ENCODE measurements around the gene GALNT3. TPM values are rescaled to one million over a fixed set of nuclear protein-coding genes. Genes with fewer than 3 reads are reported as not detected.
A peak's percentile ranks its signal among the peaks of the same experiment; 100 is the strongest.

The GALNT3 gene
- total RNA-seq, 1 experiment from 2014 or later, result 33.1 TPM

DNA sequence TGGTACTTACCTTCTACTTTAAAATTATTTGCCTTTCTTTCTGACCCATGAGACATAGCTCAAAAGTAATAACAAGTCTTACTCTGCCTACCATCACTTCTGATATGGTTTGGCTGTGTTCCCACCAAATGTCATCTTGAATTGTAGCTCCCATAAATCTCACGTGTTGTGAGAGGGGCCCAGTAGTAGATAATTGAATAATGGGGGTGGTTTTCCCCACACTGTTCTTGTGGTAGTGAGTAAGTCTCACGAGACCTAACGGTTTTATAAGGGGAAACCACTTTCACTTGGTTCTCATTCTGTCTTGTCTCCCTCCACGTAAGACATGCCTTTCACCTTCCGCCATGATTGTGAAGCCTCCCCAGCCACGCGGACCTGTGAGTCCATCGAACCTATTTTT is 47.5 kb downstream of the GALNT3 start:
- H4K20me1 ChIP-seq (ENCODE audit: insufficient read depth), result no peaks in the 10 kb centered on the region
- H3K4me1 ChIP-seq (replicated peaks; ENCODE audit: insufficient read depth), result no peaks in the 10 kb centered on the region
- no peak overlapping the region for H3K27ac ChIP-seq
- peaks cover 8% of the 10 kb centered on the region; the same call in 1 of the 2 replicates for H3F3A ChIP-seq (ENCODE audit: insufficient read depth, low read depth)
- BruUV-seq (replicated peaks), result no TSS peak
- no peaks in the 10 kb centered on the region for H3K9me2 ChIP-seq (ENCODE audit: insufficient read depth)
- intact Hi-C loops (cut with micrococcal nuclease; ENCODE audit: unreplicated experiment), result no loop called here
- no peaks in the 10 kb centered on the region for H3K9me3 ChIP-seq (ENCODE audit: insufficient read depth, low read depth)
- no peak for DNase-seq
- ChIA-PET POLR2A (ENCODE audit: unreplicated experiment) (no interaction called here), CTCF (no interaction called here)
- peaks cover 6% of the 10 kb centered on the region; the same call in 1 of the 2 replicates for H3K36me3 ChIP-seq (ENCODE audit: low read depth)
- no peak overlapping the region for H3K4me3 ChIP-seq
- no peaks in the 10 kb centered on the region for H3K79me2 ChIP-seq (ENCODE audit: low read depth)
- no peaks in the 10 kb centered on the region for H3K27me3 ChIP-seq (ENCODE audit: insufficient read depth, low read depth)
- no peak overlapping the region for H3K4me2 ChIP-seq
- no peak for TF ChIP-seq EZH2 (IDR thresholded peaks at IDR 0.05; ENCODE audit: low read depth)
- TF ChIP-seq, protein P1, sequence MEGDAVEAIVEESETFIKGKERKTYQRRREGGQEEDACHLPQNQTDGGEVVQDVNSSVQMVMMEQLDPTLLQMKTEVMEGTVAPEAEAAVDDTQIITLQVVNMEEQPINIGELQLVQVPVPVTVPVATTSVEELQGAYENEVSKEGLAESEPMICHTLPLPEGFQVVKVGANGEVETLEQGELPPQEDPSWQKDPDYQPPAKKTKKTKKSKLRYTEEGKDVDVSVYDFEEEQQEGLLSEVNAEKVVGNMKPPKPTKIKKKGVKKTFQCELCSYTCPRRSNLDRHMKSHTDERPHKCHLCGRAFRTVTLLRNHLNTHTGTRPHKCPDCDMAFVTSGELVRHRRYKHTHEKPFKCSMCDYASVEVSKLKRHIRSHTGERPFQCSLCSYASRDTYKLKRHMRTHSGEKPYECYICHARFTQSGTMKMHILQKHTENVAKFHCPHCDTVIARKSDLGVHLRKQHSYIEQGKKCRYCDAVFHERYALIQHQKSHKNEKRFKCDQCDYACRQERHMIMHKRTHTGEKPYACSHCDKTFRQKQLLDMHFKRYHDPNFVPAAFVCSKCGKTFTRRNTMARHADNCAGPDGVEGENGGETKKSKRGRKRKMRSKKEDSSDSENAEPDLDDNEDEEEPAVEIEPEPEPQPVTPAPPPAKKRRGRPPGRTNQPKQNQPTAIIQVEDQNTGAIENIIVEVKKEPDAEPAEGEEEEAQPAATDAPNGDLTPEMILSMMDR (conservative IDR thresholded peaks at IDR 0.05), result no peak
- H2AFZ ChIP-seq, result no peak overlapping the region

DNA sequence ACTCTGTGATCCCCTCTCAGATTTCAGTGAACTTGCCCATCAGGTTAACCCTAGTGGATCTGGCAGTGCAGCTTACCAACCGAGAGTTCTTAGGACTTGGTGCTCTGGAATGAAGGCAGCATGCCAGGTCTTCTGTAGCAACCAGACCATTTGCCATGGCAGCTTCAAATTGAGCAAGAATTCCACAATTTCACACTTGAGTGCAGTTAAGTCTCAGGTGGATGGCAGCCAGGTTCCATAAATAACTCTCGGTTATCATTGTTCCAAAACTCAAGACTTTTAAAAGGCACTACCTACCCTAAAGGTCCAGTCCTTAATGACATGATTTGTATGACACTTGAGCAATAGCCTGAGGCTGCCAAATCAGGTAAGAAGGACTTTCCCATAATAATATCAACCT is 48.1 kb downstream of the GALNT3 start:
- no peaks in the 10 kb centered on the region for H4K20me1 ChIP-seq (ENCODE audit: insufficient read depth)
- H3K4me1 ChIP-seq (replicated peaks; ENCODE audit: insufficient read depth), result no peaks in the 10 kb centered on the region
- ChIA-PET CTCF (no interaction called here), POLR2A (ENCODE audit: unreplicated experiment) (no interaction called here)
- no peaks in the 10 kb centered on the region for H3K9me3 ChIP-seq (ENCODE audit: insufficient read depth, low read depth)
- BruUV-seq (replicated peaks), result no TSS peak
- H3K4me3 ChIP-seq, result no peak overlapping the region
- no peaks in the 10 kb centered on the region for H3K9me2 ChIP-seq (ENCODE audit: insufficient read depth)
- intact Hi-C loops (cut with micrococcal nuclease; ENCODE audit: unreplicated experiment), result no loop called here
- H3K27me3 ChIP-seq (ENCODE audit: insufficient read depth, low read depth), result no peaks in the 10 kb centered on the region
- H3K4me2 ChIP-seq, result no peak overlapping the region
- DNase-seq, result peak; percentile 24 to 74
- peaks cover 8% of the 10 kb centered on the region; the same call in 1 of the 2 replicates for H3F3A ChIP-seq (ENCODE audit: insufficient read depth, low read depth)
- TF ChIP-seq, protein P1 (conservative IDR thresholded peaks at IDR 0.05), result no peak
- no peak for TF ChIP-seq EZH2 (IDR thresholded peaks at IDR 0.05; ENCODE audit: low read depth)
- no peaks in the 10 kb centered on the region for H3K79me2 ChIP-seq (ENCODE audit: low read depth)
- peaks cover 6% of the 10 kb centered on the region; the same call in 1 of the 2 replicates for H3K36me3 ChIP-seq (ENCODE audit: low read depth)
- no peak overlapping the region for H2AFZ ChIP-seq
- no peak overlapping the region for H3K27ac ChIP-seq

DNA sequence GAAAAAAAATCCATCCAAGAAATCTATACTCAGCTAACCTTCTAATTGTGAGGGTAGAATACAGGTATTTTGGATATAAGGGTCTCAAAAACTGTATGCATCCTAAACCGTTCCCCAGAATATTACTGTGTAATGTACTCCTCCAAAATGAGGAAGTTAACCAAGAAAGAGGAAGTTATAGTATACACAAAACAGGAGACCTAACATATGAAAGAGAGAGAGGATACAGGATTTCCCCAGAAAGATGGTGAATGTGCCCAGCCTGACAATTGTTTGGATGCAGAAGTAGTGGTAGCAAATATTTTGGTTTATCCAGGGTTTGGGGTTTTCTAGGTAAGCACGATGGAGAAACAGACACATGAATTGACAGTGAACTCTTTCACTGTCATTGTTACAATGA is 50.6 kb downstream of the GALNT3 start:
- no peak for TF ChIP-seq EZH2 (IDR thresholded peaks at IDR 0.05; ENCODE audit: low read depth)
- POLR2A ChIA-PET (ENCODE audit: unreplicated experiment), result no interaction called here
- Histone ChIP-seq H3K4me3 (no peak overlapping the region), H3F3A (ENCODE audit: insufficient read depth, low read depth) (peaks cover 8% of the 10 kb centered on the region; the same call in 1 of the 2 replicates), H3K27me3 (ENCODE audit: insufficient read depth, low read depth) (no peaks in the 10 kb centered on the region), H3K36me3 (ENCODE audit: low read depth) (peaks cover under 1% of the 10 kb centered on the region; the same call in 1 of the 2 replicates), H3K79me2 (ENCODE audit: low read depth) (no peaks in the 10 kb centered on the region), H3K4me1 (replicated peaks; ENCODE audit: insufficient read depth) (no peaks in the 10 kb centered on the region), H3K4me2 (no peak overlapping the region), H3K9me3 (ENCODE audit: insufficient read depth, low read depth) (no peaks in the 10 kb centered on the region), H3K9me2 (ENCODE audit: insufficient read depth) (no peaks in the 10 kb centered on the region), H2AFZ (no peak overlapping the region), H3K27ac (no peak overlapping the region), H4K20me1 (ENCODE audit: insufficient read depth) (no peaks in the 10 kb centered on the region)
- DNase-seq, result no peak
- BruUV-seq (replicated peaks), result no TSS peak
- CTCF ChIA-PET, result no interaction called here
- intact Hi-C loops (cut with micrococcal nuclease; ENCODE audit: unreplicated experiment), result no loop called here

DNA sequence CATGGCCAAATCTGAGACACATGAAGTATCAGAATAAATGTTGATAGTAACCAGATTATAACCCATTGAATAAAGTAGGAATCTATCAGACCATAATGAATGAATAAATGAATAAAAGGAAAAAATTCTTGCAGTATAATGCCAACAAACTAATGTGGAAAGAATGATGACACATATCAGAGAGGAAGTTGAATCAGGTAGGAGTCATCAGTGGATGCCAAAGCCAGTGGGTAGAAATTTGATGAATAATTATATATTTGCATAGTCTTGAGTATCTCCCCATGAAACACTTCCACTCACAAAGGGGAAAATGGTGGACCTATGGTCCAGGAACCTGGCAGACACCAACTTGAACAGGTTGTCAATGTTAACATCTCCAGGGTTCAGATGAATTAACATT is 68.6 kb downstream of the GALNT3 start:
- intact Hi-C loops (cut with micrococcal nuclease; ENCODE audit: unreplicated experiment), result no loop called here
- TF ChIP-seq, protein P1 (conservative IDR thresholded peaks at IDR 0.05), result no peak
- TF ChIP-seq EZH2 (IDR thresholded peaks at IDR 0.05; ENCODE audit: low read depth), result no peak
- DNase-seq, result peak in 1 of 2 experiments; percentile 34
- Histone ChIP-seq H2AFZ (no peak overlapping the region), H3K36me3 (ENCODE audit: low read depth) (no peaks in the 10 kb centered on the region), H3K27ac (no peak overlapping the region), H3K4me1 (replicated peaks; ENCODE audit: insufficient read depth) (no peaks in the 10 kb centered on the region), H3K4me2 (no peak overlapping the region), H3K9me2 (ENCODE audit: insufficient read depth) (no peaks in the 10 kb centered on the region), H4K20me1 (ENCODE audit: insufficient read depth) (no peaks in the 10 kb centered on the region), H3K9me3 (ENCODE audit: insufficient read depth, low read depth) (no peaks in the 10 kb centered on the region), H3K4me3 (no peak overlapping the region), H3K27me3 (ENCODE audit: insufficient read depth, low read depth) (no peaks in the 10 kb centered on the region), H3F3A (ENCODE audit: insufficient read depth, low read depth) (no peaks in the 10 kb centered on the region), H3K79me2 (ENCODE audit: low read depth) (no peaks in the 10 kb centered on the region)
- BruUV-seq (replicated peaks), result no TSS peak
- CTCF ChIA-PET, result no interaction called here
- POLR2A ChIA-PET (ENCODE audit: unreplicated experiment), result no interaction called here
